IMR-90 (cell line): ENCODE measurements around the gene DESI2. TPM values are rescaled to one million over a fixed set of nuclear protein-coding genes. Genes with fewer than 3 reads are reported as not detected.

ENCODE experiments used
- ATAC-seq: fragments of 200-7000 bp; cut with Tn5 transposase; 2 replicates; pipeline ENCODE4 v1.9.1; 2020; ENCODE audit warnings: low read depth, mild to moderate bottlenecking, moderate library complexity
- BruUV-seq: library from RNA; stranded (reverse); fragments of 400-500 nt; replicated peaks from 2 replicates; lab custom pipeline; 2021; lab: Mats Ljungman, UMichigan
- CTCF ChIA-PET: fragments of 300-600 bp; formaldehyde crosslinking; extraction: SDS; loops from one replicate; lab custom pipeline; 2021; ENCODE audit warnings: antibody characterized with exemption; lab: Yijun Ruan, JAX
- POLR2A ChIA-PET: fragments of 300-600 bp; sonication (Branson Sonifier 250); formaldehyde crosslinking; loops from one replicate; lab custom pipeline; 2022; ENCODE audit warnings: antibody characterized with exemption; ENCODE audit not compliant: unreplicated experiment; lab: Charles Lee
- DNase-seq: peaks from one replicate; pipeline ENCODE4 v3.0.0; 2013
- H2AFZ ChIP-seq: replicated peaks from 2 replicates; pipeline ENCODE3; 2013; ENCODE audit warnings: low read length, mild to moderate bottlenecking; ENCODE audit not compliant: poor library complexity
- H2AK5ac ChIP-seq: 2 replicates; pipeline ENCODE4 v1.6.1; 2013; ENCODE audit warnings: low read depth, low read length, inconsistent platforms
- H2AK9ac ChIP-seq: replicated peaks from 2 replicates; pipeline ENCODE3; 2013; ENCODE audit warnings: mild to moderate bottlenecking, low read depth, low read length, moderate library complexity; ENCODE audit not compliant: poor library complexity
- H2BK120ac ChIP-seq: 2 replicates; pipeline ENCODE4 v1.6.1; 2013; ENCODE audit warnings: low read depth, low read length, inconsistent platforms
- H2BK15ac ChIP-seq: 3 replicates; pipeline ENCODE4 v1.6.1; 2013; ENCODE audit warnings: low read depth, low read length, inconsistent platforms
- H2BK20ac ChIP-seq: 2 replicates; pipeline ENCODE4 v1.6.1; 2013; ENCODE audit warnings: low read depth, mild to moderate bottlenecking, inconsistent platforms, low read length, moderate library complexity
- H2BK5ac ChIP-seq: 2 replicates; pipeline ENCODE4 v1.6.1; 2013; ENCODE audit warnings: mild to moderate bottlenecking, low read depth, low read length, inconsistent platforms; ENCODE audit not compliant: poor library complexity, severe bottlenecking
- H3K14ac ChIP-seq: replicated peaks from 2 replicates; pipeline ENCODE4 v1.6.1; 2013; ENCODE audit warnings: low read depth, low read length, inconsistent platforms
- H3K18ac ChIP-seq: 2 replicates; pipeline ENCODE4 v1.6.1; 2013; ENCODE audit warnings: low read depth, low read length, control low read depth
- H3K23ac ChIP-seq: 2 replicates; pipeline ENCODE4 v1.6.1; 2013; ENCODE audit warnings: low read depth, low read length, inconsistent platforms
- H3K27ac ChIP-seq: 2 replicates; pipeline ENCODE4 v1.5.1; 2013; ENCODE audit warnings: mild to moderate bottlenecking, control low read depth, low read length; ENCODE audit not compliant: insufficient read depth
- H3K27me3 ChIP-seq: 2 replicates; pipeline ENCODE4 v1.6.1; 2013; ENCODE audit warnings: low read length; ENCODE audit not compliant: control insufficient read depth, insufficient read depth
- H3K36me3 ChIP-seq: 2 replicates; pipeline ENCODE4 v1.6.1; 2013; ENCODE audit warnings: low read length, mixed read lengths; ENCODE audit not compliant: control insufficient read depth, insufficient read depth
- H3K4ac ChIP-seq: 2 replicates; pipeline ENCODE4 v1.6.1; 2013; ENCODE audit warnings: low read depth, low read length, inconsistent platforms
- H3K4me1 ChIP-seq: 2 replicates; pipeline ENCODE4 v1.6.1; 2013; ENCODE audit warnings: low read length, mixed read lengths; ENCODE audit not compliant: control insufficient read depth, insufficient read depth
- H3K4me2 ChIP-seq: 2 replicates; pipeline ENCODE4 v1.6.1; 2013; ENCODE audit warnings: low read depth, mild to moderate bottlenecking, control low read depth, low read length, moderate library complexity
- H3K4me3 ChIP-seq: 2 replicates; pipeline ENCODE4 v1.5.1; 2013; ENCODE audit warnings: low read depth, mild to moderate bottlenecking, control low read depth, low read length, moderate library complexity; ENCODE audit not compliant: insufficient read depth
- H3K56ac ChIP-seq: 2 replicates; pipeline ENCODE4 v1.6.1; 2013; ENCODE audit warnings: low read length, inconsistent platforms; ENCODE audit not compliant: insufficient read depth; ENCODE audit errors: extremely low read depth
- H3K79me1 ChIP-seq, 2 experiments: 2 replicates each; pipeline ENCODE4 v1.6.1; 2013; ENCODE audit warnings: low read length in 2 of 2, inconsistent platforms in 1 of 2, low read depth in 1 of 2
- H3K9ac ChIP-seq: 2 replicates; pipeline ENCODE4 v1.6.1; 2013; ENCODE audit warnings: low read depth, low read length, control low read depth
- H3K9me1 ChIP-seq: 2 replicates; pipeline ENCODE4 v1.6.1; 2013; ENCODE audit warnings: low read length, inconsistent platforms; ENCODE audit not compliant: insufficient read depth
- H3K9me3 ChIP-seq: 2 replicates; pipeline ENCODE4 v1.6.1; 2013; ENCODE audit warnings: low read length; ENCODE audit not compliant: control insufficient read depth, insufficient read depth
- H4K20me1 ChIP-seq: 2 replicates; pipeline ENCODE4 v1.6.1; 2013; ENCODE audit warnings: low read length, inconsistent platforms; ENCODE audit not compliant: insufficient read depth
- H4K5ac ChIP-seq: 2 replicates; pipeline ENCODE4 v1.6.1; 2013; ENCODE audit warnings: mild to moderate bottlenecking, low read depth, low read length, control low read depth
- H4K8ac ChIP-seq, 2 experiments: 2 replicates each; pipeline ENCODE4 v1.6.1; 2013; ENCODE audit warnings: low read depth in 2 of 2, low read length in 2 of 2, control low read depth in 1 of 2, inconsistent platforms in 1 of 2
- H4K91ac ChIP-seq: 2 replicates; pipeline ENCODE4 v1.6.1; 2013; ENCODE audit warnings: low read depth, low read length, inconsistent platforms; ENCODE audit not compliant: insufficient read depth
- CEBPB ChIP-seq: IDR thresholded peaks from 2 replicates; pipeline ENCODE4 v1.6.1; 2012; ENCODE audit warnings: low read depth, low read length, improper control_type of control experiment
- CHD1 ChIP-seq: IDR thresholded peaks from 2 replicates; pipeline ENCODE4 v1.6.1; 2012; ENCODE audit warnings: low read depth, low read length, improper control_type of control experiment
- FOS ChIP-seq: fragments of 150-350 bp; IDR thresholded peaks from 2 replicates; pipeline ENCODE4 v1.6.1; 2016; ENCODE audit warnings: low read depth, low read length
- MAFK ChIP-seq: IDR thresholded peaks from 2 replicates; pipeline ENCODE4 v1.6.1; 2012; ENCODE audit warnings: low read depth, low read length, improper control_type of control experiment
- MAZ ChIP-seq: IDR thresholded peaks from 2 replicates; pipeline ENCODE4 v1.6.1; 2012; ENCODE audit warnings: low read depth, mild to moderate bottlenecking, low read length, improper control_type of control experiment, moderate library complexity, borderline replicate concordance
- MXI1 ChIP-seq: IDR thresholded peaks from 2 replicates; pipeline ENCODE4 v1.6.1; 2012; ENCODE audit warnings: low read depth, mild to moderate bottlenecking, low read length, moderate library complexity, borderline replicate concordance
- NFE2L2 ChIP-seq: fragments of 150-350 bp; IDR thresholded peaks from 2 replicates; pipeline ENCODE4 v1.6.1; 2016; ENCODE audit warnings: low read depth, mild to moderate bottlenecking, low read length
- POLR2A ChIP-seq: IDR thresholded peaks from 2 replicates; pipeline ENCODE4 v1.6.1; 2012; ENCODE audit warnings: mild to moderate bottlenecking, low read depth, low read length
- RAD21 ChIP-seq: IDR thresholded peaks from 2 replicates; pipeline ENCODE4 v1.6.1; 2012; ENCODE audit warnings: low read length, improper control_type of control experiment
- RCOR1 ChIP-seq: IDR thresholded peaks from 2 replicates; pipeline ENCODE4 v1.6.1; 2012; ENCODE audit warnings: mild to moderate bottlenecking, low read length, improper control_type of control experiment; ENCODE audit not compliant: insufficient replicate concordance
- RFX5 ChIP-seq: IDR thresholded peaks from 2 replicates; pipeline ENCODE4 v1.8.0; 2012; ENCODE audit warnings: low read depth, mild to moderate bottlenecking, low read length, moderate library complexity
- SMC3 ChIP-seq: fragments of 150-350 bp; IDR thresholded peaks from 2 replicates; pipeline ENCODE4 v1.6.1; 2016; ENCODE audit warnings: low read depth, mild to moderate bottlenecking, antibody characterized with exemption, low read length, moderate library complexity
- USF2 ChIP-seq: fragments of 150-350 bp; IDR thresholded peaks from 2 replicates; pipeline ENCODE4 v1.6.1; 2017; ENCODE audit warnings: mild to moderate bottlenecking, antibody characterized with exemption, low read length, low read depth
- WGBS, 2 experiments: methylation state at CpG; one replicate each; pipeline versions ENCODE4 v1.1.5 to v1.1.7; 2013; ENCODE audit warnings: missing lambda C conversion rate in 2 of 2; ENCODE audit not compliant: insufficient read length in 1 of 2; ENCODE audit errors: extremely low coverage in 2 of 2; 5-methylcytosine and 5-hydroxymethylcytosine counted together
- dilution Hi-C: fragments of 300-500 bp; cut with HindIII; formaldehyde crosslinking; loops from one replicate; pipeline ENCODE4 v1.14.3; 2018; ENCODE audit warnings: low sequenced_read_pairs; ENCODE audit not compliant: unreplicated experiment
- in situ Hi-C: fragments of 300-500 bp; cut with MboI; formaldehyde crosslinking; loops from 3 replicates; pipeline ENCODE4 v1.14.3; 2019; ENCODE audit warnings: low sequenced_read_pairs, inconsistent platforms, mixed read lengths
- intact Hi-C: fragments of 100-400 bp; cut with micrococcal nuclease; formaldehyde crosslinking; loops from 2 replicates; pipeline ENCODE4 v1.10.0; 2022
- polyA plus RNA-seq, 3 experiments: library from polyadenylated mRNA; depleted of rRNA; stranded (reverse); fragments of >200 nt; gene quantifications; 2 replicates each; pipeline ENCODE4 v1.2.3, GENCODE V29; 2012; ENCODE audit warnings: low replicate concordance in 1 of 3
- total RNA-seq: library from RNA; depleted of rRNA; stranded (reverse); fragments of >200 nt; gene quantifications from 2 replicates; pipeline ENCODE4 v1.2.3, GENCODE V29; 2012
- TF ChIP-seq, protein P1 (sequence below): conservative IDR thresholded peaks from 2 replicates; pipeline ENCODE4 v1.5.1; 2012; ENCODE audit warnings: mild to moderate bottlenecking, low read depth, low read length, improper control_type of control experiment

The DESI2 gene
- total and polyA plus RNA-seq, 2 of the 4 experiments (the other 2 are of a cell fraction), result 19.0 to 43.6 TPM

DNA sequence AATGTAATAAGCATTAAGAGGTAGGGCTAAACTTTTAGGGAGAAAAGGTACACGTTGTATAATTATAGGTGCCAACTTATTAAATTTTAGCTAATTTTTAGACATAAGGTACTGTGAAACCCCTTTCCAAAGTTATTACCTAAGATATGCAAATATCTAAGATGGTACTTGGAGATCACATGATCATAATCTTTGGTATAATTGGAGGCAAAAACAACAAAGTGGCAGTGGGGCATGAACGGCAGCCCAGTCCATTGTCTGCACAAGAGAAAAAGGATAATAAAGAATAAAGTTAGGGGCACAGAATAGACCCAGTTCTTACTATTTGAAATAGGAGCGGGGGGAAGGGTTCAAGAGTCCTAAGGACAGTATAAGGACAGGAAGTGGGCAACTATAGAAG lies 51.2 kb downstream of the DESI2 start:
- Histone ChIP-seq H3K27me3 (no peaks in the 10 kb centered on the region), H3K18ac (no peak overlapping the region), H2AFZ (no peak overlapping the region), H3K27ac (no peak overlapping the region), H4K20me1 (no peaks in the 10 kb centered on the region), H3K9me3 (no peaks in the 10 kb centered on the region), H2BK5ac (no peak overlapping the region), H3K4ac (no peak overlapping the region), H3K56ac (no peak overlapping the region), H4K91ac (no peak overlapping the region), H3K4me1 (no peaks in the 10 kb centered on the region), H3K4me3 (no peak overlapping the region), H3K23ac (no peak overlapping the region), H3K9me1 (peaks cover 2% of the 10 kb centered on the region; the same call in 1 of the 2 replicates), H3K14ac (no peak overlapping the region), H2AK5ac (no peak overlapping the region), H3K79me1 (no peaks in the 10 kb centered on the region; a peak in 1 of 4 replicates), H2BK120ac (no peak overlapping the region), H4K5ac (no peak overlapping the region), H2AK9ac (no peak overlapping the region), H3K9ac (no peak overlapping the region), H3K36me3 (peaks cover 14% of the 10 kb centered on the region), H2BK15ac (no peak overlapping the region), H4K8ac (no peak overlapping the region), H2BK20ac (no peak overlapping the region), H3K4me2 (no peak overlapping the region)
- dilution Hi-C loops (no loop called here), in situ Hi-C loops (no loop called here), intact Hi-C loops (no loop called here)
- no peak for TF ChIP-seq NFE2L2
- no peak for TF ChIP-seq FOS
- no peak for TF ChIP-seq SMC3
- TF ChIP-seq RCOR1, result no peak
- TF ChIP-seq RAD21, result no peak
- TF ChIP-seq RFX5, result no peak
- no peak for TF ChIP-seq CHD1
- TF ChIP-seq CEBPB, result no peak
- TF ChIP-seq USF2, result no peak
- TF ChIP-seq POLR2A, result no peak
- TF ChIP-seq MXI1, result no peak
- TF ChIP-seq MAFK, result no peak
- no peak for TF ChIP-seq MAZ
- TF ChIP-seq, protein P1, sequence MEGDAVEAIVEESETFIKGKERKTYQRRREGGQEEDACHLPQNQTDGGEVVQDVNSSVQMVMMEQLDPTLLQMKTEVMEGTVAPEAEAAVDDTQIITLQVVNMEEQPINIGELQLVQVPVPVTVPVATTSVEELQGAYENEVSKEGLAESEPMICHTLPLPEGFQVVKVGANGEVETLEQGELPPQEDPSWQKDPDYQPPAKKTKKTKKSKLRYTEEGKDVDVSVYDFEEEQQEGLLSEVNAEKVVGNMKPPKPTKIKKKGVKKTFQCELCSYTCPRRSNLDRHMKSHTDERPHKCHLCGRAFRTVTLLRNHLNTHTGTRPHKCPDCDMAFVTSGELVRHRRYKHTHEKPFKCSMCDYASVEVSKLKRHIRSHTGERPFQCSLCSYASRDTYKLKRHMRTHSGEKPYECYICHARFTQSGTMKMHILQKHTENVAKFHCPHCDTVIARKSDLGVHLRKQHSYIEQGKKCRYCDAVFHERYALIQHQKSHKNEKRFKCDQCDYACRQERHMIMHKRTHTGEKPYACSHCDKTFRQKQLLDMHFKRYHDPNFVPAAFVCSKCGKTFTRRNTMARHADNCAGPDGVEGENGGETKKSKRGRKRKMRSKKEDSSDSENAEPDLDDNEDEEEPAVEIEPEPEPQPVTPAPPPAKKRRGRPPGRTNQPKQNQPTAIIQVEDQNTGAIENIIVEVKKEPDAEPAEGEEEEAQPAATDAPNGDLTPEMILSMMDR, result no peak
- no TSS peak for BruUV-seq
- POLR2A ChIA-PET, result no interaction called here
- CTCF ChIA-PET, result no interaction called here
- no peak for ATAC-seq
- 90% methylated on average over 1 of the region's 3 CpGs; no CpG with 5 or more reads in 1 of the 2 experiments for WGBS, 2 experiments
- no peak for DNase-seq
